RWPE2 (cell line): Measurements from ENCODE around the gene GLS2.

Source experiments
- ATAC-seq: fragments of 200-7000 bp; cut with Tn5 transposase; 3 replicates; pipeline ENCODE4 v1.9.1; 2021; ENCODE audit warnings: low read depth
- DNase-seq: peaks from one replicate; pipeline ENCODE4 v3.0.0-alpha.2; 2020; ENCODE audit warnings: low spot score
- H3K27ac ChIP-seq: fragments of 450-650 bp; 2 replicates; pipeline ENCODE4 v1.5.1; 2017; ENCODE audit warnings: mild to moderate bottlenecking; ENCODE audit not compliant: poor library complexity, severe bottlenecking
- H3K27me3 ChIP-seq: fragments of 250-450 bp; sonication (Bioruptor Pico); 2 replicates; pipeline ENCODE4 v1.5.1; 2021; ENCODE audit warnings: mild to moderate bottlenecking, moderate library complexity; ENCODE audit not compliant: insufficient read depth, poor library complexity, severe bottlenecking
- H3K36me3 ChIP-seq: fragments of 250-450 bp; sonication (Bioruptor Pico); 2 replicates; pipeline ENCODE4 v1.5.1; 2020; ENCODE audit warnings: low read depth, mild to moderate bottlenecking, moderate library complexity
- H3K4me1 ChIP-seq: fragments of 250-450 bp; sonication (Bioruptor Pico); 2 replicates; pipeline ENCODE4 v1.5.1; 2021; ENCODE audit warnings: mild to moderate bottlenecking, moderate library complexity; ENCODE audit not compliant: insufficient read depth, poor library complexity, severe bottlenecking
- H3K4me3 ChIP-seq: fragments of 250-450 bp; sonication (Bioruptor Pico); 2 replicates; pipeline ENCODE4 v1.5.1; 2021; ENCODE audit warnings: mild to moderate bottlenecking, moderate library complexity; ENCODE audit not compliant: severe bottlenecking
- H3K9me3 ChIP-seq: fragments of 250-450 bp; sonication (Bioruptor Pico); 2 replicates; pipeline ENCODE4 v1.5.1; 2021; ENCODE audit warnings: mild to moderate bottlenecking, moderate library complexity; ENCODE audit not compliant: severe bottlenecking
- CTCF ChIP-seq: fragments of 450-650 bp; IDR thresholded peaks from one replicate; pipeline ENCODE4 v1.5.1; 2017; ENCODE audit warnings: mild to moderate bottlenecking, moderate library complexity; ENCODE audit not compliant: poor library complexity, severe bottlenecking

Gene GLS2

GRCh38 chr12:56477521-56478225 is 10.3 kb downstream of the GLS2 start:
- H3K36me3 ChIP-seq: no peaks in the 10 kb centered on the region
- H3K4me1 ChIP-seq: no peaks in the 10 kb centered on the region
- H3K4me3 ChIP-seq: no peak overlapping the region
- no peak for DNase-seq
- no peak for ATAC-seq
- H3K9me3 ChIP-seq: no peaks in the 10 kb centered on the region
- H3K27ac ChIP-seq: no peak overlapping the region
- TF ChIP-seq CTCF: no peak
- H3K27me3 ChIP-seq: no peaks in the 10 kb centered on the region

GRCh38 chr12:56476972-56477432 is 11.0 kb downstream of the GLS2 start:
- Histone ChIP-seq H3K27ac (no peak overlapping the region), H3K36me3 (no peaks in the 10 kb centered on the region), H3K4me3 (no peak overlapping the region), H3K27me3 (no peaks in the 10 kb centered on the region), H3K9me3 (no peaks in the 10 kb centered on the region), H3K4me1 (no peaks in the 10 kb centered on the region)
- TF ChIP-seq CTCF: no peak
- ATAC-seq (peak; percentile 42), DNase-seq (no peak)

- ATAC-seq: no peak
- H3K36me3 ChIP-seq: no peaks in the 10 kb centered on the region
- no peaks in the 10 kb centered on the region for H3K9me3 ChIP-seq
- DNase-seq: no peak
- no peaks in the 10 kb centered on the region for H3K27me3 ChIP-seq
- no peak overlapping the region for H3K4me3 ChIP-seq
- no peak for TF ChIP-seq CTCF
- H3K27ac ChIP-seq: no peak overlapping the region
- H3K4me1 ChIP-seq: no peaks in the 10 kb centered on the region
Observed at GRCh38 chr12:56476143-56476542, 11.8 kb downstream of the GLS2 start.

DNA sequence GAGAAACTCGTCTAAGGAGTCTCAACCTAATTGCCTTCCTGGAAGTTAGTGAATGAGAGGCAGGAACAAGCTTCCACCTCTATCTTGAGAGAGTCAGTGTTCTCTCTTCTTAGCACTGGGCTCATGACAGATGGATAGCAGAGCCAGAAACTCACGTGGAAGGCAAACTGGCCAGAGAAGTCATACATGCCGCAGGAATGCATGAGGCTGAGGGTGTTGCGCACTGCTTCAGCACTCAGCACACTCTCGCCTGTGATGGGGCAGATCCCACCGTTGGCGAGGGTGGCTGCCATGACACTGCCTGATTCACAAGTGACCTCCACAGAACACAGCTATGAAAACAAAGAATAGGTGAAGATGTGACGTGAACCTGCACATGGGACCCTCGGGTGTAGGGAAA is 13.6 kb downstream of the GLS2 start:
- no peak for TF ChIP-seq CTCF
- peaks cover 11% of the 10 kb centered on the region; the same call in 1 of the 2 replicates for H3K36me3 ChIP-seq
- no peak for ATAC-seq
- H3K4me3 ChIP-seq: no peak overlapping the region
- no peak overlapping the region for H3K27ac ChIP-seq
- no peaks in the 10 kb centered on the region for H3K9me3 ChIP-seq
- no peaks in the 10 kb centered on the region for H3K27me3 ChIP-seq
- DNase-seq: no peak
- no peaks in the 10 kb centered on the region for H3K4me1 ChIP-seq
